ENCODE data around the gene AFG3L2. TPM values are rescaled to one million over a fixed set of nuclear protein-coding genes. Genes with fewer than 3 reads are reported as not detected.

The AFG3L2 gene
- total and polyA plus RNA-seq, 9 of the 15 experiments (the other 6 are each of a cell fraction or from before 2014, with no cell fraction given) = 24.1 to 109 (median 84.0) TPM

- peak in 1 of 4 experiments; percentile 34 for DNase-seq (ENCODE audit: extremely low read depth in 1 of 4, low spot score in 3 of 4)
- FAIRE-seq = peak; percentile 23
- peaks cover 70% of the 10 kb centered on the region for H3K79me2 ChIP-seq (ENCODE audit: control insufficient read depth, insufficient read depth, low read length)
- POLR2A ChIA-PET = interaction anchor here (3.1 kb wide), 1 partner anchor 13 kb away, joined by 18 read pairs; no protein-coding TSS in a partner anchor
- peaks cover 32% of the 10 kb centered on the region for H4K20me1 ChIP-seq (replicated peaks; ENCODE audit: control insufficient read depth, insufficient read depth, low read length)
- ATAC-seq = no peak
- peak overlapping the region; percentile 45 for H3K4me2 ChIP-seq (ENCODE audit: insufficient read depth, low read length)
- no peak overlapping the region for H2AFZ ChIP-seq (ENCODE audit: low read depth, low read length)
- in situ Hi-C loops (cut with MboI) (no loop called here), intact Hi-C loops (cut with micrococcal nuclease) (no loop called here)
- H3K4me1 ChIP-seq (replicated peaks in 1 of 2; ENCODE audit: control insufficient read depth in 2 of 2, insufficient read depth in 2 of 2, low read length in 2 of 2) = peaks cover 28 to 33% of the 10 kb centered on the region in 2 experiments
- no peaks in the 10 kb centered on the region for H3K27me3 ChIP-seq (ENCODE audit: control insufficient read depth in 2 of 2, insufficient read depth in 2 of 2, low read length in 2 of 2)
- 42% methylated on average over 6 of the region's 6 CpGs for WGBS (ENCODE audit: insufficient coverage, low coverage, missing lambda C conversion rate)
- H3K27ac ChIP-seq (ENCODE audit: extremely low read depth, low read depth, low read length) = no peak overlapping the region
- H3K36me3 ChIP-seq (ENCODE audit: control insufficient read depth, insufficient read depth, low read length) = peaks cover 46% of the 10 kb centered on the region
- H3K9ac ChIP-seq (ENCODE audit: insufficient read depth in 1 of 2, low read depth in 2 of 2, low read length in 2 of 2) = no peak overlapping the region; a peak in 1 of 4 replicates
- H3K9me3 ChIP-seq (replicated peaks; ENCODE audit: control insufficient read depth, insufficient read depth, low read depth, low read length) = no peaks in the 10 kb centered on the region
- H3K4me3 ChIP-seq = no peak overlapping the region
- no TSS peak for BruUV-seq (replicated peaks)
- CTCF ChIA-PET (ENCODE audit: low intra/inter-chr PET ratio) = interaction anchor here (0.7 kb wide), 1 partner anchor 785 kb away, joined by 3 read pairs; no protein-coding TSS in a partner anchor
- peaks cover 3% of the 10 kb centered on the region for H3K9me1 ChIP-seq (ENCODE audit: control insufficient read depth, insufficient read depth, low read length)
- TF ChIP-seq PBX2 (CRISPR knock-in tag; IDR thresholded peaks at IDR 0.05; ENCODE audit: low read depth) (peak; percentile 29; the same call in 1 of the 2 replicates), PBX2 (tag; conservative IDR thresholded peaks at IDR 0.05; ENCODE audit: low read depth) (peak; percentile 72), WHSC1 (IDR thresholded peaks at IDR 0.05; ENCODE audit: low read length) (no peak), RB1 (IDR thresholded peaks at IDR 0.05; ENCODE audit: low read depth) (no peak), ZNF76 (CRISPR knock-in tag; IDR thresholded peaks at IDR 0.05; ENCODE audit: borderline replicate concordance) (no peak), KDM1A (IDR thresholded peaks at IDR 0.05) (peak in 1 of 2 experiments; percentile 25; a peak in 2 of 4 replicates), SPI1 (IDR thresholded peaks at IDR 0.05; ENCODE audit: borderline replicate concordance, low read depth, low read length) (0 out of 2 replicates have a peak, but pooled peaks have one; percentile 23), PKNOX1 (IDR thresholded peaks at IDR 0.05) (peak; percentile 90), RBM25 (IDR thresholded peaks at IDR 0.05; ENCODE audit: low read depth, low read length, severe bottlenecking) (no peak), ZBTB17 (CRISPR knock-in tag; IDR thresholded peaks at IDR 0.05) (no peak), MEIS2 (IDR thresholded peaks at IDR 0.05; ENCODE audit: partially characterized antibody) (peak; percentile 91), CBFA2T3 (IDR thresholded peaks at IDR 0.05) (peak; percentile 50; the same call in 1 of the 2 replicates), ZNF655 (CRISPR knock-in tag; IDR thresholded peaks at IDR 0.05) (no peak), HSF4 (CRISPR knock-in tag; IDR thresholded peaks at IDR 0.05; ENCODE audit: borderline replicate concordance) (no peak), AFF4 (CRISPR knock-in tag; IDR thresholded peaks at IDR 0.05) (no peak)
Observed at GRCh38 chr18:12374401-12374800, 2.6 kb downstream of the AFG3L2 start.
